Measurements from ENCODE around the gene RPL28. TPM values are rescaled to one million over a fixed set of nuclear protein-coding genes. Genes with fewer than 3 reads are reported as not detected.

The RPL28 gene
- total and polyA plus RNA-seq, 2 of the 13 experiments (the other 11 are each of a cell fraction or from before 2014, with no cell fraction given), result 105 to 420 TPM

- no peak for ATAC-seq
- Histone ChIP-seq H3K36me3 (replicated peaks in 1 of 2; ENCODE audit: control insufficient read depth in 1 of 2, insufficient read depth in 2 of 2, low read length in 2 of 2) (no peaks in the 10 kb centered on the region; a peak in 1 of 5 replicates), H2AFZ (ENCODE audit: low read length) (no peak overlapping the region), H4K20me1 (ENCODE audit: insufficient read depth, low read length) (0 out of 2 replicates have a peak, but pooled peaks cover 4% of the 10 kb centered on the region), H3K4me2 (ENCODE audit: low read depth, low read length) (no peak overlapping the region), H3K4me1 (ENCODE audit: insufficient read depth, low read length) (peaks cover 19% of the 10 kb centered on the region), H3K9ac (ENCODE audit: insufficient read depth, low read depth, low read length) (no peak overlapping the region), H3K27ac (ENCODE audit: extremely low read length, insufficient read depth, low read length) (no peak overlapping the region), H3K79me2 (ENCODE audit: insufficient read depth, low read length) (no peaks in the 10 kb centered on the region), H3K27me3 (ENCODE audit: control insufficient read depth in 1 of 2, insufficient read depth in 2 of 2, low read length in 2 of 2) (peaks cover 7 to 48% of the 10 kb centered on the region in 2 experiments), H3K4me3 (replicated peaks in 1 of 3; ENCODE audit: insufficient read depth in 1 of 3, low read depth in 2 of 3, low read length in 3 of 3) (no peak overlapping the region), H3K9me3 (ENCODE audit: low read length) (no peaks in the 10 kb centered on the region)
- BruUV-seq (replicated peaks), result no TSS peak
- ChIA-PET POLR2A (interaction anchor here (0.9 to 1.8 kb wide), 2 partner anchors 13 to 18 kb away, joined by 3 to 4 read pairs; partner anchors contain the start of gene KMT5C), CTCF (ENCODE audit: low intra/inter-chr PET ratio, low total read pairs) (no interaction called here)
- WGBS (ENCODE audit: low lambda C conversion rate), result no CpG with 5 or more reads among the region's 6 CpGs
- DNase-seq (ENCODE audit: low spot score), result no peak
- in situ Hi-C loops (cut with HindIII; ENCODE audit: extremely low pct_ligation_motif_present, low pct_unique_long_range_greater_than_20kb), result no loop called here
- intact Hi-C loops (cut with micrococcal nuclease; ENCODE audit: unreplicated experiment), result no loop called here
- no peak for FAIRE-seq
- TF ChIP-seq, protein P1, sequence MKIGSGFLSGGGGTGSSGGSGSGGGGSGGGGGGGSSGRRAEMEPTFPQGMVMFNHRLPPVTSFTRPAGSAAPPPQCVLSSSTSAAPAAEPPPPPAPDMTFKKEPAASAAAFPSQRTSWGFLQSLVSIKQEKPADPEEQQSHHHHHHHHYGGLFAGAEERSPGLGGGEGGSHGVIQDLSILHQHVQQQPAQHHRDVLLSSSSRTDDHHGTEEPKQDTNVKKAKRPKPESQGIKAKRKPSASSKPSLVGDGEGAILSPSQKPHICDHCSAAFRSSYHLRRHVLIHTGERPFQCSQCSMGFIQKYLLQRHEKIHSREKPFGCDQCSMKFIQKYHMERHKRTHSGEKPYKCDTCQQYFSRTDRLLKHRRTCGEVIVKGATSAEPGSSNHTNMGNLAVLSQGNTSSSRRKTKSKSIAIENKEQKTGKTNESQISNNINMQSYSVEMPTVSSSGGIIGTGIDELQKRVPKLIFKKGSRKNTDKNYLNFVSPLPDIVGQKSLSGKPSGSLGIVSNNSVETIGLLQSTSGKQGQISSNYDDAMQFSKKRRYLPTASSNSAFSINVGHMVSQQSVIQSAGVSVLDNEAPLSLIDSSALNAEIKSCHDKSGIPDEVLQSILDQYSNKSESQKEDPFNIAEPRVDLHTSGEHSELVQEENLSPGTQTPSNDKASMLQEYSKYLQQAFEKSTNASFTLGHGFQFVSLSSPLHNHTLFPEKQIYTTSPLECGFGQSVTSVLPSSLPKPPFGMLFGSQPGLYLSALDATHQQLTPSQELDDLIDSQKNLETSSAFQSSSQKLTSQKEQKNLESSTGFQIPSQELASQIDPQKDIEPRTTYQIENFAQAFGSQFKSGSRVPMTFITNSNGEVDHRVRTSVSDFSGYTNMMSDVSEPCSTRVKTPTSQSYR (CRISPR knock-in tag; IDR thresholded peaks at IDR 0.05; ENCODE audit: borderline replicate concordance), result no peak
- TF ChIP-seq KDM1A (CRISPR knock-in tag; IDR thresholded peaks at IDR 0.05) (no peak), ELF3 (CRISPR knock-in tag; IDR thresholded peaks at IDR 0.05) (no peak), NFIC (IDR thresholded peaks at IDR 0.05; ENCODE audit: low read length) (no peak), IRF2 (CRISPR knock-in tag; IDR thresholded peaks at IDR 0.05) (no peak), ZNF558 (CRISPR knock-in tag; IDR thresholded peaks at IDR 0.05; ENCODE audit: borderline replicate concordance) (no peak), ZNF652 (CRISPR knock-in tag; IDR thresholded peaks at IDR 0.05; ENCODE audit: borderline replicate concordance, low read depth) (no peak), MAFF (IDR thresholded peaks at IDR 0.05; ENCODE audit: low read depth, low read length) (no peak), BCL6 (CRISPR knock-in tag; IDR thresholded peaks at IDR 0.05) (no peak), ZNF550 (CRISPR knock-in tag; IDR thresholded peaks at IDR 0.05; ENCODE audit: borderline replicate concordance) (no peak), GATAD2A (CRISPR knock-in tag; IDR thresholded peaks at IDR 0.05) (no peak), ZNF510 (CRISPR knock-in tag; IDR thresholded peaks at IDR 0.05; ENCODE audit: low read depth) (no peak), FOXO1 (CRISPR knock-in tag; IDR thresholded peaks at IDR 0.05) (no peak), KAT2B (IDR thresholded peaks at IDR 0.05; ENCODE audit: borderline replicate concordance, low read depth, low read length) (no peak)
- TF ChIP-seq, protein P2, sequence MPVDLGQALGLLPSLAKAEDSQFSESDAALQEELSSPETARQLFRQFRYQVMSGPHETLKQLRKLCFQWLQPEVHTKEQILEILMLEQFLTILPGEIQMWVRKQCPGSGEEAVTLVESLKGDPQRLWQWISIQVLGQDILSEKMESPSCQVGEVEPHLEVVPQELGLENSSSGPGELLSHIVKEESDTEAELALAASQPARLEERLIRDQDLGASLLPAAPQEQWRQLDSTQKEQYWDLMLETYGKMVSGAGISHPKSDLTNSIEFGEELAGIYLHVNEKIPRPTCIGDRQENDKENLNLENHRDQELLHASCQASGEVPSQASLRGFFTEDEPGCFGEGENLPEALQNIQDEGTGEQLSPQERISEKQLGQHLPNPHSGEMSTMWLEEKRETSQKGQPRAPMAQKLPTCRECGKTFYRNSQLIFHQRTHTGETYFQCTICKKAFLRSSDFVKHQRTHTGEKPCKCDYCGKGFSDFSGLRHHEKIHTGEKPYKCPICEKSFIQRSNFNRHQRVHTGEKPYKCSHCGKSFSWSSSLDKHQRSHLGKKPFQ (CRISPR knock-in tag; IDR thresholded peaks at IDR 0.05; ENCODE audit: insufficient replicate concordance), result no peak
- TF ChIP-seq, protein P3, sequence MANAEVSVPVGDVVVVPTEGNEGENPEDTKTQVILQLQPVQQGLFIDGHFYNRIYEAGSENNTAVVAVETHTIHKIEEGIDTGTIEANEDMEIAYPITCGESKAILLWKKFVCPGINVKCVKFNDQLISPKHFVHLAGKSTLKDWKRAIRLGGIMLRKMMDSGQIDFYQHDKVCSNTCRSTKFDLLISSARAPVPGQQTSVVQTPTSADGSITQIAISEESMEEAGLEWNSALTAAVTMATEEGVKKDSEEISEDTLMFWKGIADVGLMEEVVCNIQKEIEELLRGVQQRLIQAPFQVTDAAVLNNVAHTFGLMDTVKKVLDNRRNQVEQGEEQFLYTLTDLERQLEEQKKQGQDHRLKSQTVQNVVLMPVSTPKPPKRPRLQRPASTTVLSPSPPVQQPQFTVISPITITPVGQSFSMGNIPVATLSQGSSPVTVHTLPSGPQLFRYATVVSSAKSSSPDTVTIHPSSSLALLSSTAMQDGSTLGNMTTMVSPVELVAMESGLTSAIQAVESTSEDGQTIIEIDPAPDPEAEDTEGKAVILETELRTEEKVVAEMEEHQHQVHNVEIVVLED (CRISPR knock-in tag; IDR thresholded peaks at IDR 0.05; ENCODE audit: borderline replicate concordance), result no peak
- TF ChIP-seq, protein P4, sequence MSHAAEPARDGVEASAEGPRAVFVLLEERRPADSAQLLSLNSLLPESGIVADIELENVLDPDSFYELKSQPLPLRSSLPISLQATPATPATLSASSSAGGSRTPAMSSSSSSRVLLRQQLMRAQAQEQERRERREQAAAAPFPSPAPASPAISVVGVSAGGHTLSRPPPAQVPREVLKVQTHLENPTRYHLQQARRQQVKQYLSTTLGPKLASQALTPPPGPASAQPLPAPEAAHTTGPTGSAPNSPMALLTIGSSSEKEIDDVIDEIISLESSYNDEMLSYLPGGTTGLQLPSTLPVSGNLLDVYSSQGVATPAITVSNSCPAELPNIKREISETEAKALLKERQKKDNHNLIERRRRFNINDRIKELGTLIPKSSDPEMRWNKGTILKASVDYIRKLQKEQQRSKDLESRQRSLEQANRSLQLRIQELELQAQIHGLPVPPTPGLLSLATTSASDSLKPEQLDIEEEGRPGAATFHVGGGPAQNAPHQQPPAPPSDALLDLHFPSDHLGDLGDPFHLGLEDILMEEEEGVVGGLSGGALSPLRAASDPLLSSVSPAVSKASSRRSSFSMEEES (CRISPR knock-in tag; IDR thresholded peaks at IDR 0.05), result no peak
These were observed 33.7 kb upstream of the RPL28 start for GRCh38 chr19:55352040-55352439.

All from HepG2 (cell line).